NCI-H146 treated with DMSO at 0.1 percent for 48 hours (cell line): ENCODE data around the gene CA11.
A peak's percentile ranks its signal among the peaks of the same experiment; 100 is the strongest.

Experiments used
- DNase-seq: peaks from one replicate; lab custom pipeline; 2025; ENCODE audit not compliant: unreplicated experiment; lab: John Stamatoyannopoulos, UW

Gene CA11

DNA sequence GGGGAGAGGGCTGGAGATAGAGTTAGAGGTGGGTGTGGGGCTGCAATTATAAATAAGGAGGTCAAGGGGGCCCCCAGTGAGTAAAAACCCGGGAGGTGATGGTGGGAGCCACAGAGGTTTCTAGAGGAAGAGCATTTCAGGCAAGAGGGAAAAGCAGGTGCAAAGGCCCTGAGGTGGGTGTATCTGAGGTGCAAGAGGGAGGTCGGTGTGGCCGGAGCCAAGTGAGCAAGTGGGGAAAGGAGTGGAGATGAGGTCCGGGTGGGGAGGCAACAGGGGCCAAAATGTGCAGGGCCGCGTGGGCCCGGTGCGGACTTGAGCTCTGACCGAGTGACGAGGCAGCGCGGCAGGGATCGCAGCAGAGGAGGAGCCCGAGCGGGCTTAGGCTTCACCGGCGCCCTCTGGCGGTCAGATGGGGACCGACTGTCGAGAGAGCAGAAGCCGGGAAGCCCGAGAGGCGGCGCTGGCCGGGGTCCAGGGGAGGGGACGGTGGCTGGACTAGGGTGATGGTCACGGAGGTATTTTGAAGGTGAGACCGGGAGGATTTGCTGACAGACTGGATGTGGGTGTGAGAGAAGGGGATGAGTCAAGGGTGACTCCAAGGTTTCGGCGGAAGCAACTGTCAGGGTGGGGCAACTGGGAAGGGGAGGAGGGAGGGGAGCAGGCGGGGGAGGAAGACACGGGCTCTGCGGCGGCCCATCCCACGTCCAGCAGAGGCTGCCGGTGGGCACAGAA lies 57.2 kb downstream of the CA11 start:
- DNase-seq: peak; percentile 68
